Measurements from ENCODE around the gene RAB3GAP2.
"Not testable (repeated sequence)": the region's sequence is repeated elsewhere in the genome, so short reads cannot be mapped to it uniquely, and the experiment has no call there.

Gene RAB3GAP2

GRCh38 chr1:220137019-220137786 lies 135.1 kb downstream of the RAB3GAP2 start:
- no peak for DNase-seq (ENCODE audit: low spot score)

- DNase-seq (ENCODE audit: low spot score), result no peak
Measured at GRCh38 chr1:220135755-220136154, 136.5 kb downstream of the RAB3GAP2 start.

- no peak for DNase-seq (ENCODE audit: low spot score)
Measured at GRCh38 chr1:220129479-220130210, 142.6 kb downstream of the RAB3GAP2 start.

- no peak for DNase-seq (ENCODE audit: low spot score)
Measured at GRCh38 chr1:220127076-220127475, 145.2 kb downstream of the RAB3GAP2 start.

- no peak for DNase-seq (ENCODE audit: low spot score)
Measured at GRCh38 chr1:220124542-220124941, 147.7 kb downstream of the RAB3GAP2 start.

- DNase-seq (ENCODE audit: low spot score), result no peak
Measured at GRCh38 chr1:220123889-220124288, 148.4 kb downstream of the RAB3GAP2 start.

- DNase-seq (ENCODE audit: low spot score), result no peak
Measured at GRCh38 chr1:220123066-220123465, 149.2 kb downstream of the RAB3GAP2 start.

GRCh38 chr1:220121791-220122530 lies 150.3 kb downstream of the RAB3GAP2 start:
- no peak for DNase-seq (ENCODE audit: low spot score)

- no peak for DNase-seq (ENCODE audit: low spot score)
Measured at GRCh38 chr1:220119043-220119512, 153.2 kb downstream of the RAB3GAP2 start.

- peak; percentile 56 for DNase-seq (ENCODE audit: low spot score)
Measured at GRCh38 chr1:220113136-220113695, 159.0 kb downstream of the RAB3GAP2 start.

- DNase-seq (ENCODE audit: low spot score), result not testable (repeated sequence)
Measured at GRCh38 chr1:220112600-220112999, 159.7 kb downstream of the RAB3GAP2 start.

- DNase-seq (ENCODE audit: low spot score), result not testable (repeated sequence)
Measured at GRCh38 chr1:220110473-220110872, 161.8 kb downstream of the RAB3GAP2 start.

GRCh38 chr1:220099826-220100225 lies 172.4 kb downstream of the RAB3GAP2 start:
- DNase-seq (ENCODE audit: low spot score), result no peak

Measured in COLO829 (cell line).